GM13976 (cell line): ENCODE results near the gene ATP5IF1.

ENCODE experiments used
- DNase-seq: peaks from one replicate; pipeline ENCODE4 v3.0.0; 2012; ENCODE audit warnings: low spot score
- in situ Hi-C: fragments of 300-500 bp; cut with MboI; formaldehyde crosslinking; loops from one replicate; pipeline ENCODE4 v1.12.0; 2022; ENCODE audit warnings: low sequenced_read_pairs, mixed read lengths, inconsistent platforms; ENCODE audit not compliant: unreplicated experiment
- TF ChIP-seq, protein P1 (sequence below): IDR thresholded peaks from 2 replicates; pipeline ENCODE4 v1.5.1; 2012; ENCODE audit warnings: borderline replicate concordance, mild to moderate bottlenecking; ENCODE audit not compliant: insufficient read depth; ENCODE audit errors: extremely low read depth, missing control alignments, control extremely low read depth

ATP5IF1 gene

DNA sequence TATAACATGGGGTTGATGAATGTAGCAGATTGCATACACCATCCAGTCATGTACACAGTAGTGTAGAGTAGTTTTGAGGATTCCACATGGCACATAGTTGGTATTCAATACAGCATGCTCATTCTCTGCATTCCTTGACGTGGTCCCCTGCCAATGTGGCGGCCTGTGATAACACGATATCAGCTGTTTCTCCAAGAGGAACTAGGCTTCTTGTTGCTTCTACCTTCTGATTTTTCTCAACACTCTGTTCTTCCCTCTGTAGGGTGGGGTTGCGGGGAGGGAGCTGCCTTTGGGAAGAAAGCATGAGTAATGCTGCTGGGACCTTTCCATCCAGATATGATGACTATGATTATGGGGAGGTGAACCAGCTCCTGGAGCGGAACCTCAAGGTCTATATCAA is 42.8 kb downstream of the ATP5IF1 start:
- DNase-seq, result no peak
- in situ Hi-C loops, result no loop called here
- TF ChIP-seq, protein P1, sequence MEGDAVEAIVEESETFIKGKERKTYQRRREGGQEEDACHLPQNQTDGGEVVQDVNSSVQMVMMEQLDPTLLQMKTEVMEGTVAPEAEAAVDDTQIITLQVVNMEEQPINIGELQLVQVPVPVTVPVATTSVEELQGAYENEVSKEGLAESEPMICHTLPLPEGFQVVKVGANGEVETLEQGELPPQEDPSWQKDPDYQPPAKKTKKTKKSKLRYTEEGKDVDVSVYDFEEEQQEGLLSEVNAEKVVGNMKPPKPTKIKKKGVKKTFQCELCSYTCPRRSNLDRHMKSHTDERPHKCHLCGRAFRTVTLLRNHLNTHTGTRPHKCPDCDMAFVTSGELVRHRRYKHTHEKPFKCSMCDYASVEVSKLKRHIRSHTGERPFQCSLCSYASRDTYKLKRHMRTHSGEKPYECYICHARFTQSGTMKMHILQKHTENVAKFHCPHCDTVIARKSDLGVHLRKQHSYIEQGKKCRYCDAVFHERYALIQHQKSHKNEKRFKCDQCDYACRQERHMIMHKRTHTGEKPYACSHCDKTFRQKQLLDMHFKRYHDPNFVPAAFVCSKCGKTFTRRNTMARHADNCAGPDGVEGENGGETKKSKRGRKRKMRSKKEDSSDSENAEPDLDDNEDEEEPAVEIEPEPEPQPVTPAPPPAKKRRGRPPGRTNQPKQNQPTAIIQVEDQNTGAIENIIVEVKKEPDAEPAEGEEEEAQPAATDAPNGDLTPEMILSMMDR, result no peak

DNA sequence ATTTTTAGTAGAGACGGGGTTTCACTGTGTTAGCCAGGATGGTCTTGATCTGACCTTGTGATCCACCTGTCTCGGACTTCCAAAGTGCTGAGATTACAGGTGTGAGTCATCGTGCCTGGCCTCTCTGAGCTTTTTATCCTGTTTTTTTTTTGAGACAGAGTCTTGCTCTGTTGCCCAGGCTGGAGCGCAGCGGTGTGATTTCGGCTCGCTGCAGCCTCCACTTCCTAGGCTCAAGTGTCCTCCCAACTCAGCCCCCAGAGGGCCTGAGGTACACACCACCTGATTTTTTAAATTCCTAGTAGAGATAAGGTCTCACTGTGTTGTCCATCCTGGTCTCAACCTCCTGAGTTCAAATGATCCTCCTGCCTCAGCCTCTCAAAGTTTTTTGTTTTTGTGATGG is 43.8 kb downstream of the ATP5IF1 start:
- DNase-seq, result no peak
- in situ Hi-C loops, result no loop called here
- TF ChIP-seq, protein P1, result no peak

DNA sequence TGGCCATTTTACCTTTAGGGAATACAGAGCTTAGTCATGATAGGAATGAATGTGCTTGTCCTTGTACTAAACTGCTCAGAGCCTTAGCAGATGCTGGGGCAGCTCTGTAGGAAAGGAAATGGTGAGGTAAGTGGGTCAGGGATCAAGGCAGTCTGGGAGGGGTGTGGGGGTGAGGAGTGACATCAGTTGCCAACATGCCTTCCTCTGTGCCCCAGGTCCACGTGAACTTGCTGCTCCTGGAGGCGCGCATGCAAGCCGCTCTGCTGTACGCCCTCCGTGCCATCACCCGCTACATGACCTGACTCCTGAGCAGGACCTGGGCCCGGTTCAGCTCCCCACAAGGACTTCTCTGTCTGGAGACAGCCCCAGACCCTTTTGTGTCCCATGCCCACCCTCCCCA is 44.6 kb downstream of the ATP5IF1 start:
- in situ Hi-C loops, result no loop called here
- TF ChIP-seq, protein P1, result no peak
- DNase-seq, result no peak

DNA sequence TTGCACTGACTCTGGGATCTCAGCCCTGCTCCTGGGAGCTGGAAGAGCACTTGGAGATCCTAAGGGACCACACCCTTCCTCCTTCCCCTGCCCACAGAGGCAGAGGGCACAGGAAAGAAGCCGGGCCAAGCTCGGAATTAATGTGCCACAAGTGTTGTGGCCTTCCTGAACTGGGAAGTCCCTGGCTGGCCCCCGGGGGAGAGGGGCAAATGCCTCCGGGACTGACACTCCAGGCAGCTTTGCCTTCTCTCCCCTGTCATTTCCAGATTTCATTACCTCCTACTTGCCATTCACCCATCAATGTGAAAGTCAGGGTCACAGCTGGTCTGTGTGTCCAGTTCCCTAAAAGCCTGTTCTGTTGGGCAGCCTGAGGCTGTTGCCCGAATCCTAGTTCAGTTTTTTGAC is 45.1 kb downstream of the ATP5IF1 start:
- TF ChIP-seq, protein P1, result no peak
- DNase-seq, result no peak
- in situ Hi-C loops, result no loop called here

DNA sequence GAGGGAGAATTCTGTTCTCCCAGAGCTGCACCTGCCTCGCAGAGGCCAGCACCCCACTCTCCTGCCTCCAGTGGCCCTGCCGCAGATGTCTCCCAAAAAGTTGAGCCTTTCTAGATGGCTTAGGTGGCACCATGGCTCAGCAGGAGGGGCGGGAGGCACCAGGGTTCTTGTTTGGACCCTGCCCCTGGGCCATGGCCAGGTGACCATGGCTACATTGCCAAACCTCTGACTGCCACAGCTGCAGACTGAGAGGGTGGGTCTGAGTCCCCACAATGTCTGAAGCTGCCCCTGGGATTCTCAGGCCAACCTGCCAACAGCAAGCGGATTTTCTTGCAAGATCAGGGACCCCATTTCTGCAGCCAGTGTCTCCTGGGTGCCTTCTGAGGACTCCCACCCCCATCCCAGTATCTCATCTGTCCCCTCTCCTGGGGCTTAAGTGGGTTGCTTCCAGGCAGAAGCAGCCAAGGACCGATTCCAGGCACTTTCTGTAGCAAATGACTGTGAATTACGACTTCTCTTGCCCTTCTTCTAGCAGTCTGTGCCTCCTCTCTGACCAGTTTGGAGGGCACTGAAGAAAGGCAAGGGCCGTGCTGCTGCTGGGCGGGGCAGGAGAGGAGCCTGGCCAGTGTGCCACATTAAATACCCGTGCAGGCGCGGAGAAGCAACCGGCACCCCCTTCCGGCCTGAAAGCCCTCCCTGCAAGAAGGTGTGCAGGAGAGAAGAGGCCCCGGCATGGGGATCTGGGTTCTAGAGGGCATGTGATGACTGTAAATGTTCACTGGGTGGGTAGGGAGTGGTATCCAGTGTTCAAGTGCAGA is 45.9 kb downstream of the ATP5IF1 start:
- DNase-seq, result no peak
- in situ Hi-C loops, result no loop called here
- TF ChIP-seq, protein P1, result no peak

DNA sequence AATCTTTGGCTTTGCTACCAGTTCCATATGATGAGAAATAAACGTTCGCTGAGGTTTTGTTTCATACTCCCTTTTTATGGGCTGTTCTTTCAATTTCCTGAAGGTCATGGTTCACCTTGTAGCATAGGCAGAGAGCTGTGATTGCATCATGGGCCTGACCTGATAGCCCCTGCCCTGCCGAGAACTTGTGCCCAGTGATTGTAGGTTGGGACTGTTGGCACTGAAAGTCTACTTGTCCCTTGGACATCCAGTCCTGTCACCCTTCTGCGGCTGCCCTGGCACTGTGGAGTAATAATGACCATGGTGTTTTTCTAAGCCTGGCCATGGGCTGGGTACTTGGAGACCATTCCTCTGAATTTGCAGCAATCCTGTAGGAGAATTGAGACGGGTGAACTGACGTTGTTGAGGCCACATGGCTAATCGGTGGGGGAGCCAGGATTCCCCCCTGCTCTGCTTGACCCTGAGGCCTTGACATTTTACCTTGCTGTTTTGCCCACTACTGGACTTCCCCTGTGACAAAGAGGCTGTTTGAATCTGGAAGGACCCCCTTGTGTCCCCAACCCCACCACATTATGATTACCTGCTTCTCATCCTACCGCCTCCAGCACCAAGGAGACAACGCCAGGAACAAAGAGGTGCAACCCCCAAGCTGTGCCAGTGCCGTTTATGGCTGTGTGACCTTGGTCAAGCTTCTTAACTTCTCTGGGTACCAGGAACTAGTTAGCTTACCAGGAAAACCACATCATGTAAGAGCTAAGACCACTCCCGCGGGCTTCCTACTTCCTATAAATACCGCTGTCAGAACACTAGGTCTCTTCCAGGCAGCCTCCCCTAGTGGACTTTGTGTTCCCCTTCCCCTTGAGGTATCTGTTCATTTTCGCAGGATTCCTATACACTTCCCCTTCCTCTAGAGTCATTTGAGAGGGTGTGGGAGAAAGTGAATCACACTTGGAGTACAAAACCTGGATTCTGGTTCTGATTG is 46.8 kb downstream of the ATP5IF1 start:
- DNase-seq, result no peak
- TF ChIP-seq, protein P1, result no peak
- in situ Hi-C loops, result no loop called here
